Peyer's patch (tissue), 4 donors: ENCODE results near the gene PTPRN.

Source experiments
- CTCF ChIP-seq, 6 experiments: fragments of 450-650 bp in 4 of 6; fragments of 200-600 bp in 2 of 6; sonication (generic) in 1 of 6; IDR thresholded peaks; one replicate each; pipeline ENCODE4 v1.5.1; 2017 to 2019; ENCODE audit warnings: antibody characterized with exemption in 6 of 6, mild to moderate bottlenecking in 3 of 6, moderate library complexity in 1 of 6
- POLR2A ChIP-seq, 2 donors: fragments of 450-650 bp; IDR thresholded peaks; one replicate each; pipeline ENCODE4 v1.5.1; 2017; ENCODE audit warnings: antibody characterized with exemption in 2 of 2, mild to moderate bottlenecking in 2 of 2, moderate library complexity in 2 of 2

DNA sequence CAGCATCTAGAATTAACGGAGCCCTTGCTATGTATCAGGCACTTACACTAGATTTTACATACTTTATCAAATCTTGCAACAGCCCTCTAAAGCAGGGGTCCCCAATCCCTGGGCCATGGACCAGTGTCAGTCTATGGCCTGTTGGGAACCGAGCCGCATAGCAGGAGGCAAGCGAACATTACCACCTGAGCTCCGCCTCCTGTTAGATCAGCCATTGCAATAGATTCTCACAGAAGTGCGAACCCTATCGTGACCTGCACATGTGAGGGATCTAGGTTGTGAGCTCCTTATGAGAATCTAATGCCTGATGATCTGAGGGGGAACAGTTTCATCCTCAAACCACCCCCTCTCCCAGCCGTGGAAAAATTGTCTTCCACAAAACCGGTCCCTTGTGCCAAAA, 16.6 kb downstream of the PTPRN start:
- TF ChIP-seq POLR2A (IDR thresholded peaks at IDR 0.05) = no peak
- TF ChIP-seq CTCF (IDR thresholded peaks at IDR 0.05) = no peak
